GM12801 (cell line): ENCODE measurements around the gene DCAF15.

Source experiments
- CTCF ChIP-seq: IDR thresholded peaks from one replicate; pipeline ENCODE4 v1.5.1; 2011; ENCODE audit warnings: control low read depth; ENCODE audit not compliant: insufficient read length; ENCODE audit errors: extremely low read depth

The DCAF15 gene

GRCh38 chr19:14003251-14004055, 51.1 kb downstream of the DCAF15 start:
- TF ChIP-seq CTCF = no peak

GRCh38 chr19:14004619-14005348, 52.5 kb downstream of the DCAF15 start:
- no peak for TF ChIP-seq CTCF

- no peak for TF ChIP-seq CTCF
These were observed 53.2 kb downstream of the DCAF15 start for GRCh38 chr19:14005349-14006084.

GRCh38 chr19:14006085-14006765, 53.9 kb downstream of the DCAF15 start, which contains the start of gene RFX1:
Gene RFX1 (minus strand): TSS chr19:14006320. CDS start chr19:13993843, 12,477 bp downstream.
- no peak for TF ChIP-seq CTCF

GRCh38 chr19:14006766-14007562, 54.7 kb downstream of the DCAF15 start:
- no peak for TF ChIP-seq CTCF
